ENCODE results near the gene SPATA24. TPM values are rescaled to one million over a fixed set of nuclear protein-coding genes. Genes with fewer than 3 reads are reported as not detected.
A peak's percentile ranks its signal among the peaks of the same experiment; 100 is the strongest.

Gene SPATA24
- polyA plus RNA-seq, 4 donors = 7.2 to 15.1 (median 10.7) TPM

DNA sequence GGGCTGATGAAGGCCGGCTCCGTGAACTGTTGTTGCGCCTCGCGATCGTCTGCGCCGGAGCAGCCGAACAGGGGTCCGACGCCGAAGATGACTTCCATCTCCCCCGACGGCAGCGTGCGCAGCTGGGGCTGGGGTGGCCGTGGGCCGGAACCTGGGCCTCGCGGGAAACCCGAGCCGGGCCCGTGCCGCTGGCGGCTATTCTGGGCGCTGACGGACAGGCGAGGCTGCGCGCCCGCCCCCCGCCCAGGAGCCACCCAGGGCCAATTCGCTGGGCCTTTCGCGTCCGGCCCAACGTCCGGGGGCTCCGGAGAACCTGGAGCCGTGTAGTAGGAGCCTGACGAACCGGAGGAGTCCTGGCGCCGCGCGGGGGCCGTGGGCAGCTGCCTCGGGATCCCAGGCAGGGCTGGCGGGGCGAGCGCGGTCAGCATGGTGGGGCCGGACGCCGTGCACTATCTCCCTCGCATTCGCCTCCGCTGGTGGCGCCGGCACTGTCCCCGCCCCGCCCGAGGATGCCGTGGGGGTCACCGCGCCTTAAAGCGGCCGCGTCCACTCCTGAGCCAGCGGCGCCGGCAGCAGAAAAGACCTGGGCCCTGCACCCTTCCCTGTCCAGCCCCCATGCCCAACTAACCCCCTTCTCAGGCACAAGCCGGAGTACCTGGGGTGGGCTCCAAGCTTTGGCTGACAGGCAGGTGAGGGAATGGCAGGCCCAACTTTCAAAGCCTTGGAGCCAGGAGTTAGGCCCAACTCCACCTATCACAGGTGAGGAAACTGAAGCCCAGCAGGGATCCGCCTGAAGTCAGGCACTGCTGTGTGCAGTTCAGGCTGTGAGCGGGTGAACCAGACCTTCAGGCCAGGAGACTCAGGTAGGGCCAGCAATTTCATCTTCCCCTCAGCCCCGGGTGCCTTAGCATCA is 9.0 kb downstream of the SPATA24 start, which contains the start of gene PROB1:
TSS of gene PROB1 (minus strand) at position 451 of the 913 bp plus-strand sequence. CDS start at position 428, 23 bp downstream.
- WGBS, 3 donors = 44 to 50% (median 50%) methylated on average over 53 to 76 of the region's 76 CpGs
- FAIRE-seq = no peak
- DNase-seq = no peak
- H3K27me3 ChIP-seq (ENCODE audit: control insufficient read depth in 3 of 3, insufficient read depth in 3 of 3, low read length in 3 of 3) = peaks cover 0 to 41% (median 0%) of the 10 kb centered on the region in 3 donors
- peaks cover 0 to 23% (median 0%) of the 10 kb centered on the region in 3 donors for H3K36me3 ChIP-seq (ENCODE audit: control insufficient read depth in 3 of 3, insufficient read depth in 2 of 3, low read depth in 1 of 3, low read length in 3 of 3)
- peak within 1 kb of the TSS in 1 of 3 donors; percentile 33 for H3K27ac ChIP-seq (ENCODE audit: low read depth in 1 of 3, low read length in 2 of 3)
- peaks cover 0 to 26% (median 3%) of the 10 kb centered on the region in 3 donors for H3K4me1 ChIP-seq (ENCODE audit: control insufficient read depth in 3 of 3, insufficient read depth in 2 of 3, low read depth in 1 of 3, low read length in 2 of 3)
- H3K9me3 ChIP-seq (ENCODE audit: control insufficient read depth in 2 of 2, insufficient read depth in 1 of 2, low read depth in 1 of 2, low read length in 1 of 2) = no peaks in the 10 kb centered on the region
- peak within 1 kb of the TSS; percentile 43 to 64 (median 47) for H3K4me3 ChIP-seq (ENCODE audit: low read depth in 1 of 3, low read length in 3 of 3)

DNA sequence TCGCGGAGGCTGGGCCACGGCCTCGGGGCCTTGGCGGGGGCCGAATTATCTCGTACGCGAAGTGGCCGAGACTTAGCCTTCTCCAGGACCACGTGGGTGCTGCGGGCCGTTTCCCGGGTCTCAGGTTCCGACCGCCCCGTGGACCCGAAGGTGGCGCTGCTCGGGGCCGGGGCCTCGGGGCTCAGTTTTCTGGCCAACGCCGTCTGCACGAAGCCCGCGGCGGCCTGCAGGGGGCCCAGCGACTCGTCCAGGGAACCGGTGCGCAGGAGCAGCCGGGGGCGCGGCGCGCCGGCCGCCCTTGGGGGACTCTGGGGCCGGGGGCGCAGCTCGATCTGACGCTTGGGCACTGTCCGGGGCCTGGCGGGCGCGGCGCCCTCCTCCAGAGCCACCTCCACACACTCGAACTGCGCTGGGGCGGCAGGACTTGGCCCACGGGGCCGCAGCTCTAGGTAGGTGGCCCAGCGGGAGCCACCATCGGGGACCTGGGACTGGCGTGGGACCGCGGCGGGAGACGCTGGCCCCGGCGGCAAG is 9.7 kb downstream of the SPATA24 start:
- Histone ChIP-seq H3K36me3 (ENCODE audit: control insufficient read depth in 3 of 3, insufficient read depth in 2 of 3, low read depth in 1 of 3, low read length in 3 of 3) (peaks cover 0 to 18% (median 0%) of the 10 kb centered on the region in 3 donors), H3K4me1 (ENCODE audit: control insufficient read depth in 3 of 3, insufficient read depth in 2 of 3, low read depth in 1 of 3, low read length in 2 of 3) (peaks cover 0 to 26% (median 3%) of the 10 kb centered on the region in 3 donors), H3K9me3 (ENCODE audit: control insufficient read depth in 2 of 2, insufficient read depth in 1 of 2, low read depth in 1 of 2, low read length in 1 of 2) (no peaks in the 10 kb centered on the region), H3K27me3 (ENCODE audit: control insufficient read depth in 3 of 3, insufficient read depth in 3 of 3, low read length in 3 of 3) (peaks cover 0 to 41% (median 0%) of the 10 kb centered on the region in 3 donors), H3K4me3 (ENCODE audit: low read depth in 1 of 3, low read length in 3 of 3) (peak overlapping the region; percentile 43 to 64 (median 47)), H3K27ac (ENCODE audit: low read depth in 1 of 3, low read length in 2 of 3) (peak overlapping the region in 1 of 3 donors; percentile 5)
- no peak for FAIRE-seq
- 3 to 15% (median 3%) methylated on average over 49 to 62 of the region's 62 CpGs for WGBS, 3 donors
- peak; percentile 22 to 74 for DNase-seq

GRCh38 chr5:139393497-139394122 is 10.3 kb downstream of the SPATA24 start:
- Histone ChIP-seq H3K27ac (ENCODE audit: low read depth in 1 of 3, low read length in 2 of 3) (no peak overlapping the region), H3K4me3 (ENCODE audit: low read depth in 1 of 3, low read length in 3 of 3) (peak overlapping the region; percentile 43 to 64 (median 50)), H3K36me3 (ENCODE audit: control insufficient read depth in 3 of 3, insufficient read depth in 2 of 3, low read depth in 1 of 3, low read length in 3 of 3) (peaks cover 0 to 16% (median 0%) of the 10 kb centered on the region in 3 donors), H3K9me3 (ENCODE audit: control insufficient read depth in 2 of 2, insufficient read depth in 1 of 2, low read depth in 1 of 2, low read length in 1 of 2) (no peaks in the 10 kb centered on the region), H3K4me1 (ENCODE audit: control insufficient read depth in 3 of 3, insufficient read depth in 2 of 3, low read depth in 1 of 3, low read length in 2 of 3) (peaks cover 0 to 26% (median 3%) of the 10 kb centered on the region in 3 donors), H3K27me3 (ENCODE audit: control insufficient read depth in 3 of 3, insufficient read depth in 3 of 3, low read length in 3 of 3) (peaks cover 0 to 41% (median 0%) of the 10 kb centered on the region in 3 donors)
- FAIRE-seq = no peak
- DNase-seq = peak in 1 of 2 donors; percentile 23
- 6 to 8% (median 7%) methylated on average over 49 of the region's 49 CpGs for WGBS, 3 donors

GRCh38 chr5:139392678-139393496 is 11.0 kb downstream of the SPATA24 start:
- Histone ChIP-seq H3K9me3 (ENCODE audit: control insufficient read depth in 2 of 2, insufficient read depth in 1 of 2, low read depth in 1 of 2, low read length in 1 of 2) (no peaks in the 10 kb centered on the region), H3K36me3 (ENCODE audit: control insufficient read depth in 3 of 3, insufficient read depth in 2 of 3, low read depth in 1 of 3, low read length in 3 of 3) (peaks cover 0 to 14% (median 0%) of the 10 kb centered on the region in 3 donors), H3K27me3 (ENCODE audit: control insufficient read depth in 3 of 3, insufficient read depth in 3 of 3, low read length in 3 of 3) (peaks cover 0 to 41% (median 0%) of the 10 kb centered on the region in 3 donors), H3K4me1 (ENCODE audit: control insufficient read depth in 3 of 3, insufficient read depth in 2 of 3, low read depth in 1 of 3, low read length in 2 of 3) (peaks cover under 1 to 32% (median 3%) of the 10 kb centered on the region in 3 donors), H3K27ac (ENCODE audit: low read depth in 1 of 3, low read length in 2 of 3) (peak overlapping the region in 1 of 3 donors; percentile 85), H3K4me3 (ENCODE audit: low read depth in 1 of 3, low read length in 3 of 3) (peak overlapping the region; percentile 43 to 64 (median 50))
- peak; percentile 74 to 83 for DNase-seq
- WGBS, 3 donors = 1 to 2% (median 2%) methylated on average over 59 to 77 of the region's 77 CpGs
- FAIRE-seq = no peak

DNA sequence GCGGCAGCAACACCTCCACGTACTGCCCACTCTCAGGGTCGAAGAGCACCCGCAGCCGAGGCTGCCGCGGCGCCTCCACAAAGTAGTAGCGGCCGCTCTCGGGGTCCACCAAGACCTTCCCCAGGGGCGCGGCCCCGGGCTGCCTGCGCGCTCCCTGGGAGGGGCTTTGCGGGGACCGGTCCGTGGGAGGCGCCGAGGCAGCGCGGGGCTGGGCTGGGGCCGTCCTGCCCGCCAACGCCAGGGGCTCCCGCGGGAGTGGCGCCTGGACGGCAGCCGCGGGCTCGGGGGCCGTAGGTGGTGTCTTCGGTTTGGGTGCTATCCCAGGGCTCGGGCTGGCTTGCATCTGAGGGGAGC is 11.6 kb downstream of the SPATA24 start:
- WGBS, 3 donors = 0 to 8% (median 0%) methylated on average over 28 to 36 of the region's 36 CpGs
- FAIRE-seq (no peak), DNase-seq (no peak)
- Histone ChIP-seq H3K27ac (ENCODE audit: low read depth in 1 of 3, low read length in 2 of 3) (peak overlapping the region in 2 of 3 donors; percentile 64 to 85), H3K27me3 (ENCODE audit: control insufficient read depth in 3 of 3, insufficient read depth in 3 of 3, low read length in 3 of 3) (peaks cover 0 to 41% (median 0%) of the 10 kb centered on the region in 3 donors), H3K4me3 (ENCODE audit: low read depth in 1 of 3, low read length in 3 of 3) (peak overlapping the region; percentile 30 to 64 (median 43)), H3K4me1 (ENCODE audit: control insufficient read depth in 3 of 3, insufficient read depth in 2 of 3, low read depth in 1 of 3, low read length in 2 of 3) (peaks cover 3 to 38% (median 3%) of the 10 kb centered on the region in 3 donors), H3K9me3 (ENCODE audit: control insufficient read depth in 2 of 2, insufficient read depth in 1 of 2, low read depth in 1 of 2, low read length in 1 of 2) (no peaks in the 10 kb centered on the region), H3K36me3 (ENCODE audit: control insufficient read depth in 3 of 3, insufficient read depth in 2 of 3, low read depth in 1 of 3, low read length in 3 of 3) (peaks cover 0 to 14% (median 0%) of the 10 kb centered on the region in 3 donors)

DNA sequence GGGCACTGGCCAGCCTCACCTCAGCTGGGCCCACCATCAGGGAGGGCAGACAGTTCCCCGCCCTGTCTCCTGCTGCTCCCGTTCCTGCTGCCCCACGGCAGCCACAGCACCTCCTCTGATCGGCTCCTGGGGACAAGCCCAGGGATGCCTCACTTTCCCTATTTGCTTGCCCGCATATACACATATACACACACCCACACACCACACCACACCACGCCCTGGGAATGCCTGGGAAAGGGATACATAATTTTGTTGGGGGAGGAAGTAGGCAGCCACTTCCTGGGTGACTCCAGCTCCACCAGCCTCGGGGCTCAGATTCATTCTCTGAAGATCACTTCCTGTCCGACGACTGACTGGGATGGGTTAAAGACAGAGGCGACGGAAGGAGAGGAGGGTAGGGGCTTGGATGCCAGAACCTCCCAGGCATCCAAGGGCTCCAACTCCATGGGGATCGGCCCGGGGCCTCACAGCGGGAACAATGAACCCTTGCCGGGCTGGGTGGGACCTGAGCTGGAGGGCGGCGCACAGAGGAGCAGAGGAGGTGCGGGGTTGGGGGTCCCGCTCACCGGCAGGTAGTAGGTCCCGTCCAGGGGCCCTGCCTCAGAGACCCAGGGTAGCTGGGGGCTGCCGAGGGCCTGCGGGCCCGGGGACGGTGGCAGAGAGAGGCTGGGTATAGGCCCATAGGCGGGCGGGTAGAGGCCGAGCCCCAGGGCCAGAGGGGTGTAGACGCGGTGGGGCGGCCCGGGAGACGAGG is 12.1 kb downstream of the SPATA24 start:
- H3K9me3 ChIP-seq (ENCODE audit: control insufficient read depth in 2 of 2, insufficient read depth in 1 of 2, low read depth in 1 of 2, low read length in 1 of 2) = no peaks in the 10 kb centered on the region
- peaks cover 0 to 41% (median 0%) of the 10 kb centered on the region in 3 donors for H3K27me3 ChIP-seq (ENCODE audit: control insufficient read depth in 3 of 3, insufficient read depth in 3 of 3, low read length in 3 of 3)
- FAIRE-seq (no peak), DNase-seq (peak in 1 of 2 donors; percentile 39)
- H3K36me3 ChIP-seq (ENCODE audit: control insufficient read depth in 3 of 3, insufficient read depth in 2 of 3, low read depth in 1 of 3, low read length in 3 of 3) = peaks cover 0 to 9% (median 0%) of the 10 kb centered on the region in 3 donors
- 31 to 41% (median 36%) methylated on average over 31 to 33 of the region's 33 CpGs for WGBS, 3 donors
- peak overlapping the region; percentile 30 to 64 (median 43) for H3K4me3 ChIP-seq (ENCODE audit: low read depth in 1 of 3, low read length in 3 of 3)
- H3K27ac ChIP-seq (ENCODE audit: low read depth in 1 of 3, low read length in 2 of 3) = peak overlapping the region in 2 of 3 donors; percentile 64 to 85
- peaks cover 3 to 38% (median 3%) of the 10 kb centered on the region in 3 donors for H3K4me1 ChIP-seq (ENCODE audit: control insufficient read depth in 3 of 3, insufficient read depth in 2 of 3, low read depth in 1 of 3, low read length in 2 of 3)

Measured in small intestine (tissue), 7 donors.